Embryonic facial prominence (tissue), 1 donor: Measurements from ENCODE around the gene SPECC1L.
"Not testable (repeated sequence)": the region's sequence is repeated elsewhere in the genome, so short reads cannot be mapped to it uniquely, and the experiment has no call there.

Source experiments
- DNase-seq: peaks from one replicate; pipeline ENCODE4 v3.0.0-alpha.2; 2016; ENCODE audit errors: extremely low spot score

The SPECC1L gene

GRCh38 chr22:24270556-24271385, at the start of gene SPECC1L:
TSS of gene SPECC1L (plus strand) at chr22:24270831. CDS start at chr22:24302232, 31,401 bp downstream.
- DNase-seq, result peak; percentile 79

- DNase-seq, result no peak
Observed at GRCh38 chr22:24224468-24224867, 46.2 kb upstream of the SPECC1L start.

GRCh38 chr22:24225044-24225601, 45.5 kb upstream of the SPECC1L start:
- no peak for DNase-seq

GRCh38 chr22:24225951-24226350, 44.7 kb upstream of the SPECC1L start:
- no peak for DNase-seq

GRCh38 chr22:24230911-24231656, 39.5 kb upstream of the SPECC1L start:
- DNase-seq, result no peak

GRCh38 chr22:24231706-24232105, 38.9 kb upstream of the SPECC1L start:
- no peak for DNase-seq

- no peak for DNase-seq
Observed at GRCh38 chr22:24232124-24232523, 38.5 kb upstream of the SPECC1L start.

- DNase-seq, result no peak
Observed at GRCh38 chr22:24232725-24233124, 37.9 kb upstream of the SPECC1L start.

GRCh38 chr22:24233235-24233634, 37.4 kb upstream of the SPECC1L start:
- no peak for DNase-seq

GRCh38 chr22:24233816-24234215, 36.8 kb upstream of the SPECC1L start:
- DNase-seq, result no peak

- no peak for DNase-seq
Observed at GRCh38 chr22:24235315-24235714, 35.3 kb upstream of the SPECC1L start.

- peak; percentile 61 for DNase-seq
Observed at GRCh38 chr22:24236656-24237055, 34.0 kb upstream of the SPECC1L start.

- not testable (repeated sequence) for DNase-seq
Observed at GRCh38 chr22:24238101-24238694, 32.4 kb upstream of the SPECC1L start.

GRCh38 chr22:24240381-24240780, 30.2 kb upstream of the SPECC1L start:
- DNase-seq, result no peak

GRCh38 chr22:24240985-24241692, 29.5 kb upstream of the SPECC1L start:
- not testable (repeated sequence) for DNase-seq

GRCh38 chr22:24243417-24243816, 27.2 kb upstream of the SPECC1L start:
- DNase-seq, result not testable (repeated sequence)

GRCh38 chr22:24244144-24244787, 26.4 kb upstream of the SPECC1L start:
- no peak for DNase-seq

GRCh38 chr22:24245030-24245431, 25.6 kb upstream of the SPECC1L start, which contains the start of gene GGT5:
TSS of gene GGT5 (minus strand) at chr22:24245082. CDS start at chr22:24244725, 357 bp downstream.
- not testable (repeated sequence) for DNase-seq

- DNase-seq, result not testable (repeated sequence)
Observed at GRCh38 chr22:24245584-24246561, 24.8 kb upstream of the SPECC1L start.
